ENCODE data around the gene AGBL1.
"Not testable (repeated sequence)": the region's sequence is repeated elsewhere in the genome, so short reads cannot be mapped to it uniquely, and the experiment has no call there.

AGBL1 gene

DNA sequence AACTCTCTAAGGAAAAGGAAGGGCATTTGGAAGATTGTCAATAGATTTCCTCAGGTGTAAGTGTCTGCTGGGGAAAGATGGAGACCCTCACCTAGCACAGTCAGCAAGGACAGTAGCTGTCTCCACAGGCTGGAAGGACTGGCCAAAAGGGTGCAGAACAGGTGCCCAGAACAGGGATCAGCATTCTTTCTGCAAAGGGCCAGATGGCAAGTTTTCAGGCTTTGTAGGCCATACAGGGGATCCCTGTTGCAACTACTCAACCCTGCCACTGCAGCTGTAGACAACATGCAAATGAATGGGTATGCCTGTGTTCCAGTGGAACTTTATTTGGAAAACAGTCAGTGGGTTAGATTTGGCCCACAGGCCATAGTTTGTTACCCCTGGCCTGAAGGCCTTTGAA is 8.1 kb downstream of the AGBL1 start:
- no peak for DNase-seq

DNA sequence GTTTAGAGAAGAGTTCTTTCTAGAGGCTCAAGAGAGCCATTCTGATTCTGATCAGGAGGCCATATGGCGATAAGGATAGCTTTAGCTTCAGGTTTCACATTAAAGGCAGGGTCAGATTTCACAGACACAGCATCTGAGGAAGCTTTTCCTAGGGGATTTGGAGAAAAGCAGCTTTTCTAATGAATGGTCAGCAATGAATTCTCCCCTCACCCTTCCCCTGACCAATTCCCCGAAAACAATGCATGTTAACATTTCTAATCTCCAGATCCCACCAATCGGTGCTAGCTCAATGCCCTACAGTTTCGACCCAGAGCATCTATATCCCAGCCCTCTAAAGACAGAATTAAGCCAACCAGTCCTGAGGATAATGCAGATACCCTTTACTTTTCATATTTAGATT is 9.8 kb downstream of the AGBL1 start:
- no peak for DNase-seq

DNA sequence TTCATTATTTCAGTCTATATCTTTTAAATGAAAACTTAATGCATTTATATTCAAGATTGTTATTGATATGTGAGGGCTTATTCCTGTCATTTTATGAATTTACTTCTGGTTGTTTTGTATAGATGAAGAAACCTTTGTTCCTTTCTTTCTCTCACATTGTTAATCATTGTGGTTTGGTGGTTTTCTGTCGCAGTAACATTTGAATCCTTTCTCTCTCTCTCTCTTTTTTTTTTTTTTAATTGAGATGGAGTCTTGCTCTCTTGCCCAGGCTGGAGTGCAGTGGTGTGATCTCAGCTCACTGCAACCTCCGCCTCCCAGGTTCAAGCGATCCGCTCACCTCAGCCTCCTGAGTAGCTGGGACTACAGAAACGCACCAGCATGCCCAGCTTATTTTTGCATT is 22.1 kb downstream of the AGBL1 start:
- no peak for DNase-seq

DNA sequence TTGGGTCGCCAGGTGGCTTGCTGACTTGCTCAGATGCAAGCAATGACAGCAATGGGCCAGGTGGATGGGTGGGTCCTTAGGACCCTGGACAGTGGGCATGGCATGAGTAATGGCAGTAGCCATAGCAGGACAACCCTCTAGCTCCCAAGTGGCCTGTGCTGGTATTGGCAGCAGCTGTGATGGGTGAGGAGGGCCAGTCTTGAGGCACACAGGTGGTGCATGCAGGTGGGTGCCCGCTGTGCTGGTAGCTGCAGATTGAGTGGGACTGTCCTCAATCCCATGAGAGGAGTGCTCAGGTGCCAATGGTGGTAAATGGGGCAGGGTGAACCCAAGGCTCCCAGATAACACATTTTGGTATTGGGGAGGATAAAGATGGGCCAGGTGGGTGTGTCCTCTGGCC is 24.2 kb downstream of the AGBL1 start:
- DNase-seq, result no peak

DNA sequence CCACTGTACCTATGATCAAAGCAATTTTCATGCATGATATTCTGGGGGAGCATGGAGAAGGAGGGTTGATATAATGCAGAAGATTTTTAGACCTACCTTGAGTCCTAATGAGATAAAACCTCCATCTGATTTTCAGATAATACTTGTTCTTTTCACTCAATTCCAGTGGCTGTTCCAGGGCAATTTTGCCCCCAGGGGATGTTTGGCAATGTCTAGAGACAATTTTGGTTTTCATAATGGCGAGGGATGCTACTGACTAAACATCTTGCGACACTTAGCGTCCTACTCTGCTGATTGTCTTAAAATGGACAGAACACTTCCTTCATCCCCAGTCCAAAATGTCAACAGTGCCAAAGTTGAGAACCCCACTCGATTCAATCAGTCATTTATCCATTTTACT is 26.6 kb downstream of the AGBL1 start:
- DNase-seq, result no peak

DNA sequence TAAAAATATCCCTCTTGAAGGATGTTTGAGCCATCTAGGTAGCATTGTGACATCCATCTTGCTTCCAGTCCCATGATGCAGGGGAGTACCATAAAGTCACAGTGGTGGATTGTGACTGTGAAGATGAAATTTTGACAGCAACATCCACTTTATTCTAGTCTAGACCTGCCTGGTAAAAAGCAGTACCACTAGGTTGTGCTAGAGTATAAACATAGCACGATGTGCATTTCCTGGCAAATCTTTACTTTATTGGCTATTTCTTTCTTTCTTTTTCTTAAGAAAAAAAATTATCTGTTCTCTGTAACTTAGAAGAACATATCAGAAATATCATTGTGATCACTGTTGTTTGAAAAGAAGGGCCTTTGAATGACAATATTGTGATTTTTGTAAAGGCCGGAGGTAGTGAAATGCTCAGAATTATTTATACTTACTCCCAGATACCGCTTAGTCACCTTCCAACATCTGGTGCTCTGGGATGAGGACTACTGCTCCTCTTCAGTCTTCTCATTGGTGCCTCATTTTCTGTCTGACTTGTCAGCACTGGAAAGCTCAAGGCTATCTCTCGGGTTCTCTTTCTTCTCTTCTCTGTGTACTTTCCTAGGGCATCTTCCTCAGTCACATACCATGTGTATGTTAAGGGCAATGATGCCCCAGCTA is 35.6 kb downstream of the AGBL1 start:
- DNase-seq, result no peak

DNA sequence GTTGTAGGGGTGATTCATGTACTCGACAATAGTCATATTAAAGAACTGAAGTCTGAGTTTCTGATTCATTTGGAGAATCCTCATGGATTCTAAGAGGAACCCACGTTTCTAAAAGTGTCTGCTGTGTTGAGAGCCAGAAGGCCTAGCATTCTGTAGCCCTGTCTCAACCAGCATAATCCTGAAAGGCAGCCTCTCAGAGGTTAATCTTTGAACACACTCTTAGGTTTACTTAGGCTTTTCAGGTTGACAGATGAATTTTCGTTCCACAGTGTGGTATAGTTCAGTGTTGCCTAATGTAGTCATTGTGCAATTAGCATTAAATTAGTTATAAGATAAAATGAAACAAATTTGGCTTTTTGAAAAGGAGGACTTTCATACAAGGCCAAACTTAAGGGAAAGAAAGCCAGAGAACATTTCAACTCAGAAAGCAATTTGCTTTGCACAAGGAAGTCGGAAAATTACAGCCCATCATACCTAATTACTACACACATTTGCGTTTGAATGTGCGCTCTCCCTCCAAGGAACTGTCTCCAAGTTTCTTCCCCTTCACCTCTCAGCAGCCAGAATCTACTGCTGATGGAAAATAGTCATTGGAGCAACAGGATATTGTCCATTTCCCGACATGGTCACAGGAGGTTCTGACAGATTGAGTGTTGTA is 42.0 kb downstream of the AGBL1 start:
- DNase-seq, result no peak

DNA sequence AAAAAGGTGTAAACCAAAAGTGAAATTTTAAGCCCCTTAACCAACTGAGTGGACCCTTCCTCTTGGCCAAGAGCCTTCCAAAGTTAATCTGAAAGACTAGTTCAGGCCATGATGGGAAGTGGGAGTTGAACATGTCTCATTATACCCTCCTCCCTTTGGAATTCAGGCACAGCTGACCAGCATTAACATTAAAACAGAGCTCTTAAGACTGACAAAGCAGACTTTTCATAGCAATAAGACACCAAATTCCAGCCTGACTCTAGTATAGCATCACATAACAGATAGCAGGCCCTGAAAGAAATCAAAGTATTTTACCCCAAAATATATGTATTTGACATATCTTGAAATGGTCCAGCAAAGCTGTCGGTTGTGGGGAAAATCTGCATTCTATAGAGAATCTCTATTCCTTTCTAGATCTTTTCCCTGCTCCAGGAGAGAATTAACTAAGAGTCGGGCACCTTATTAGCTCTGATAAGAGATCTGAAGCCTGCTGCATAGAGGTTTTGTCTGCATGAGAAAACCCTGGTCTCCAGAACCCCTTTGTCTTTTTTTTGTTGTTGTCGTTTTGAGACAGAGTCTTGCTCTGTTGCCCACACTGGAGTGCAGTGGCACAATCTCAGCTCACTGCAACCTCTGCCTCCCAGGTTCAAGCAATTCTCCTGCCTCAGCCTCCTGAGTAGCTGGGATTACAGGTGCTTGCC is 43.2 kb downstream of the AGBL1 start:
- not testable (repeated sequence) for DNase-seq

DNA sequence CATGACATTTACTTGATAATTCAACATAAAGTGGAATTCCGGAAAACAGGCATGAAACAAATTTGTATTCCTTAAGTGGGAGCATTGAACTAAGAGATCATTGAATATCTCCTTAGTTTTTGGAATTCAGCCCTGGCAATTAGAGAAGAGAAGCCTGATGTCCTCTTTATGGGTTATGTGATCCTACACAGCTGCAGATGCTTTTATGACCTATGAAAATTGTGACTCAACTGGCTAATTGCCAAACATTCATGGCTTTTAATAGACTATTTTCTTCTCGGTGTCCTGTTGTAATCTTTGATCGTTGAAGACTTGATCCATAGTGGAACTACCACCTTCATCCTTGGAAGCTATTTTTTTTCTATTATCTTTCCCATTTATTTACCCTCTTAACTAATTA is 46.1 kb downstream of the AGBL1 start:
- DNase-seq, result no peak

DNA sequence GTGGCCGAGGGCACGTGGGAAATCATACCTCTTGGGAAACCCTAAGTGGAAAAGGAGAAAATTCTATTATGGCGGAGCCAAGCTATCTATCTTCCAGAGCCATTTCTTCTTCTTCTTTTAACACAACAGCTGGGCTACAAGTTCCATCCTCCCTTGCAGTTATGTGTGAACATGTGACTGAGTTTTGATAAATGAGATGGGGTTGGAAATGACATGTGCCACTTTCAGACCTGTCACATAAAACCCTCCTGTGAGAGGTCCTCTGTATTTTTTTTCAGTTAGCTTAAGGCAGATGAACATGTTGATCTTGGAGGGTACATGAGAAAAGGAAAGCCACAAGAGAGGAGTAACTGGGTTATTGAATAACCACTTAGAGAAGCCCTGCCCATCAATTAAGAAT is 47.9 kb downstream of the AGBL1 start:
- DNase-seq, result no peak

DNA sequence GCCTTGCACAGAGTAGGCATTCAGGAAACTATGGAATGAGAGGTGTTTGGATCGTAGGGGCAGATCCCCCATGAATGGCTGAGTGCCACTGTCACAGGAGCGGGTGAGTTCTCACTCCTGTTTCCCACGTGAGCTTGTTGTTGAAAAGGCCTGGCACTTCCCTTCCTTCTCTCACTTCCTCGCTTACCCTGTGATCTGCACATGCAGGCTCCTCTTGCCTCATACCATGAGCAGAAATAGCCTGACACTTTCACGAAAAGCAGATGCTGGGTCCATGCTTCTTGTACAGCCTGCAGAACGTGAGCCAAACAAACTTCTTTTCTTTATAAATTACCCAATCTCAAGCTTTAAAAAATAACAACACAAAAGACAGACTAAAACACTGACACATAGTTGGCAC is 55.4 kb downstream of the AGBL1 start:
- no peak for DNase-seq

DNA sequence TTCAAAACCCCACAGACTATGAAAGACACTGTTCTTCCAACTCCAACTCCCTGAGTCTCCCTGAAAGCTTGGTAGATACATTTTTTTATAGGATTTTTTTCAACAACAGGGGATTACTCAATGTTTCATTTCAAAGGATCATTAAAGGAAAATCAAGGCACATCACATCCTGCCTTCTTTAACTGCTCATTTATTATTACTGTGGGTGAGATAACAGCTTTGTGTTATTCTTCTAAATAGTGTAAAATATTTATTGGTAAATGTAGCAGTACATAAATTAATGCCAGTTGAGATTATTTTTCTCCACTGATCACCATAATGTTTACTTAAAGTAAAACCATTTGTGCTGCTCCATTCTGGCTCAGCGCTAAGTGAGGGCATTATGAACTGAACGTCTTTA is 57.2 kb downstream of the AGBL1 start:
- no peak for DNase-seq

DNA sequence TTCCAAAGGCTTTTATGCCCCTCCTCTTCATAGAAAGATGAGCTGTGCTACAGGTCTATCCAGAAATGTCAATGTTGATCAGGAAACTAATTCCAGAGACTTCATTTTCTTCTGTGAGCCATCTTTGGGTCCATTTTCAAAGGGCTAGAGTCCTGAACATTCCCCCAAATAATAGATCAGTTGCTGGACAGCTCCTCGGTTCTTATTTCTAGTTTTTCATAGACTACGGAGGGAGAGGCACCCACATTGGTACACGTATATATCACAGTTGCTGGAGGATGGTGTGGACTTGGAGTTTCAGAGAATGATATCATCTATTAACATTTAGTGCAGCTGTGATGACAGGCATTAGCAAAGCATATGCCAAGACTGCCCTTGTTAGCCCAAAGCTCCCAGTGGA is 59.1 kb downstream of the AGBL1 start:
- no peak for DNase-seq

DNA sequence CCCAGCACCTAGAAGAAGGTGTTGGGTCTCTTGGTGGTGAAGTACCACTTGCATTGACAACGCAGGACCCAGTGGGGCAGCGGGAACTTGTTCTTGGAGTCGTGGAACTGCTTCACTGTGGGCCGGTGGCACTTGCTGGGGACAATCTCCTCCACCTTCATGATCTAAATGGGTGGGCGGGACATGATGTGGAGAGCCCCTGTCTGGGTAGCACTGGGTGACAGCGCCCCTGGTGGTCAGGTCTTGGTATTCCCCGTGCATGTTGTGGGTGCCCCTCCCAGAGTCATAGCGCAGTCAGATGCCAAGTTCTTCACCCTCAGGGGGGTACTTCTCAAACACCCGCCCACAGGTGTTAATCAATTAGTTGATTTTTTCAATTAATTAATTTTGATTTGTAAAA is 60.2 kb downstream of the AGBL1 start:
- DNase-seq, result peak; percentile 2

DNA sequence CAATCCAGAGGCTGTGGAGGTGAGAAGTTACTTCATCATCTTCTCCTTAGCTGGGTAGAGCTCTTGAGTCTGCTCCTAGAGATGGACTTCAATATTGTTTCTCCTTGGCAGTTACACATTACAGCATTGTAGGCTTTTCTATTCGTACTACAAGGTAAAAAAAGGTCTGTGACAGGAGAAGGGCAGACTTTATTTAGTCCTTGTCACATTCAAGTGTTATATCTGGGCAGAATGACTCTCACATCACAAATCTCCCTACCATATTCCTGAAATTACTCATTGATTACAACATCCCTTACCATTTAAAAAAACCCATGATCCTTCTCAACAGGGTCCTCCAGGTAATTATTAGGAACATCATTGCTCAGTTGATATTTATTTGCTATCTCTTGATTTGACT is 75.0 kb downstream of the AGBL1 start:
- DNase-seq, result no peak

DNA sequence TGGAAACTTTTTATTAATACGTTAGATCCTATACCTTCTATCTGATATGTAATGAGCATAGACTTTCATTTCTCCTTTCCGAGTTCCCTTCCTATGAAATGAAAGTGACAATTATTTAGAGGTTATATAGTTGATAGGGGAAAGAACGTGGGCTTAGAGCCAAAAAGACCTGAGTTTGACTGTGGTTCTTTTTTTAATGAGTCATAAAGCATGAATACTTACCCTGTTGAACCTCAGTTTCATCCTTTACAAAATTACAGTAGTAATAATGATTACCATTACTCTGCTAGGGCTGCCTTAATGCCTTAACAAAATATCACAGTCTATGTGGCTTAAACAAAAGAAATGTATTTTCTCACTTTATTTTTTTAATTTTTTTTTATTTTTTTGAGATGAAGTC is 75.9 kb downstream of the AGBL1 start:
- DNase-seq, result no peak

DNA sequence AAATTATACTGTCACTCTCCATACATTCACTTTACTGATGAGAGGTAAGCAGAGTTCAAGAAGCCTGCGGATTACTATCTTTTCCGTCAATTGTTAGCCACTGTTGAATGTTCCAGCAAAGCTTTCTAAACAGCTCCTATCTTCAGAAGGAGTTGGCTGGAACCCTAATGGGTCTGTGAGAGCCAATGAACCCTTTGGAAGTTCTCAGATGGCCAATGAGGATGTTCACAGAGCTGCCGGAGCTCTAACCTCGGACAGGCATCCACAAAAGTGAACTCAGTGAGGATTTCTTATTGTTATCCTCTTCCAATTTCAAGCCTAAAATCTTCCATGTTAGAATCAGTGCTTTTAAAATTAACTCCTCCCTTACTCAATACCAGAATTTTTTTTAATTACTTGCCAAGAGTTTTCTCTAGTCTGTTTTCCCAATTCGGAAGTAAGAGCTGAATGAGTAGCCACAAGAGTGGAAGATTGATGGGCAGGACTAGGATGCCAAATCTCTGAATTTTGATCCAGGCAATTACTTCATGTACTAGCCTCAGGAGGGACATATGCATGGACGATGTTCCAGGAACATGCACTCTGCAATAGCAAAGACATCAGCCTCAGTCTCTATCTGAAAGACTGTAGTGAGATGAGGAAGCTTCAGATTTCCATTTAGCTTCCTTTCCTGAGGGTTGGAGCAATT is 78.1 kb downstream of the AGBL1 start:
- DNase-seq, result no peak

DNA sequence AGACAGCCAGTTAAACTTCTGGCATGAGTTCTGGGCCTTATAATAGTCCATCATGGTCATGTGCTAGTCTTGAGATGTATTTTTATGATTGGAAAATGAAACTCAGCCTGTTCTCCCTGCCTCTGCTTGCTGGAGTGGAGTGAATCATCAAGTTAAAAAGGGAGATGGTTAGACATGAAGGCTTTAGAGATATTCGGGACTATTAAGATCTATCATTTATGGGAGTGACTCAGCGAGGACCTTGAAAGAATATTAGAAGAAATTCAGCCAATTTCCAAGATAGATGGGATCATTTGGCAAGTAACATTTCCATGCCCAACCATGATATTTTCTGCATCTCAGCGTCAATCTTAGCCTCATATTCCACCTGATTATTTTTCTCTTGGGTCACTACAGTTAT is 79.8 kb downstream of the AGBL1 start:
- DNase-seq, result no peak

DNA sequence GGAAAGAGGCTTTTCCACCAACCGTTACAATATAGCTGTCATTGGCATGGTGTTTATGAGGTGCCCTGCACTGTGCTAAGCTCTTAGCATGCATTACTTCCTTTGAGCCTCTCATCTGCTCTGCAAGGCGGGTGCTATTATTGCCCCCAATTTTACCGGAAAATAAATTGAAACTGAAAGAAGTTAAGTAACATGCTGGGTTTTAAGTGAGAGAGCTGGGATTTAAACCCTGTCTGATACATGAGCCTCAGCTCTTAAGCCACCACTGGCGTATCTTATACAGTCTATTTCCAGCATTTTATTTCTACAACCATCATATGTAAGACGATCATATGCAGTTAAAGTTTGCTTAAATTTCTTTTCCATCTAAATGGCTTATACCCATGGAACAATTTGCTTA is 81.6 kb downstream of the AGBL1 start:
- DNase-seq, result no peak

DNA sequence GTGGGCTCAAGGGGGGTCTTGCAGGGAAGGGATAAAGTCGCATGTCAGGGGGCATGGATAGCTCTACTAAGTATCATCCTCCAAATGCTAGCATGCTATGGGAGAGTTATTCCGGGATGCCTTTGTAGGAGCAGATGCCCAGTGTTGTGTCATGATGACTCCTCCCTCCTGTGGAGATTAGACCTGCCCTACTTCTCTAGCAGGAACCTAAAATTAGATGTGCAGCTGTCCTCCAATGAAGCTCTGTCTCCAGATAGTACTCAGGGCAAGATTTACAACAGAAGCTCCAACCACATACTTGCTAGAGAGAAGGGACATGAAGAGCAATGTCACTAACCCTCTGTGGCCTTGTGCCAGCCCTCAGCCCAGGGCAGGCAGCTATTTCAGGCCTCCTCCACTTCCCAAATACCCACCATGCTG is 82.5 kb downstream of the AGBL1 start:
- no peak for DNase-seq

DNA sequence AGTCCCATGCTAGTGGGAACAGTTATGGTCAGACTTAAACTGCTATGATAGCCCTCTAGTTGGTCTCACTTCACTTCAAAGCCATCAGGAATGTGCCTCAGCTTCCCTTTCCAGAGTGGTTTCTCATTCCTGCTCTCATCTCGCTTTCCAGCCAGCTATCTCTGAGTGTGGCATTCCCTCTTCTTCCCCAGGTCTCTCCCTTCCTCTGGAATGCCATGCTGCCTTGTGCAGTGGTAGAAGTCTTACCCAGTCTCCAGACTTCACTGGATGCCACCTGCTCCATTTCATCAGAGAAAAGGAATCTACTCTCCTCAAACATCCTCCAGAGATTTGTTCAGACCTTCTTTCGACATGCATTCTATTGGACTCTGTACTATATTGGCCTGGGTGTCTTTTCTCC is 83.0 kb downstream of the AGBL1 start:
- DNase-seq, result no peak

DNA sequence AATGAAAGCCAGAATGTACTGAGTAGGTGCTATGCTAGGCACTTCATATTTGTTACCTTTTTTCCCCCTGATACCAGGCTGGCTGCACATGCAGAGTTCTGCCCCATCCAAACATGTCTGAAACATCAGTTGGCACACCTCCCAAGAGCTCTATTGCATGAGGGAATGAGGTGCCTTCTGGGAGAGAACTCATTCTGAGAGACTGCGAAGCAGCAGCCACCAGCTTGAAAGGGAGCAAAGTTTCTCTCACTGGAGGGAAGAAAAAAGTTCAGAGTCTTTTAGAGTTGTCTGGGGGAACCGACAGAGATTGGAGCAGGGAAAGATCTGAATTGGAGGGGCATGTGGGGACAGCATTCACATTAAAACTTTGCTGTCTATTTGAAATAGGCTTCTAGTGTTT is 84.1 kb downstream of the AGBL1 start:
- DNase-seq, result no peak

DNA sequence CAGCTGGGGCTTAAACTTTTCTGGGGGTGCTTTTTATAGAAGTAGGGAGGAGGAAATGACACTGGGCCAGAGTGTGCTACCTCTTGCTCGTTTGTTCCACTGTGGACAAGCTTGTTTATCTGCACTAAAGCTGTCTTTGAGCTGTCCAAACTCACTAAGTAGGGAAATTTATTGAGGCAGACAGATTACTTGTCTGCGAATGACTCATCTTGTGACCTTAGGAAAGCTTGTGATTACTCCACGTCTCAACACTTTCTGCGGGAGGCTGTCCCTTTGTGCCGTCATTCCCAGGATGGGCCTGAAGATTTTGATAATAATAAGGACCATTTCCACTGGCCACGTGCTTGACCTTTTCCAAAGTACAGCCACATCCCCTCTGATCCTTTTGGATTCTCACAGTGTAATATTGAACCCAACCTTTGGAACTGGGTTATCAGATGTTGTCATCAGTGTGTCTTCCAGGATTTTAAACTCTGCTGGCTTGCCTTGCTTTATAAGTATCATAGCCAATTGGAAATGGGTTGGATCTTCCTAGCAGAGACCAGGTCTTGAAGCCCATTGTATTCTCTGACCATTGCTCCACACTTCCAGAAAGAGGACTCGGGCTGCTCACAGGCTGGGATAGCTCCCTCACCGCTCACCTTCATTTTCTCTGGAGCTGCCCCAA is 84.7 kb downstream of the AGBL1 start:
- no peak for DNase-seq
